ENCODE data around the gene AFAP1L1. TPM values are rescaled to one million over a fixed set of nuclear protein-coding genes. Genes with fewer than 3 reads are reported as not detected.

AFAP1L1 gene
- total and polyA plus RNA-seq, 7 donors = 10.8 to 39.9 (median 23.0) TPM

DNA sequence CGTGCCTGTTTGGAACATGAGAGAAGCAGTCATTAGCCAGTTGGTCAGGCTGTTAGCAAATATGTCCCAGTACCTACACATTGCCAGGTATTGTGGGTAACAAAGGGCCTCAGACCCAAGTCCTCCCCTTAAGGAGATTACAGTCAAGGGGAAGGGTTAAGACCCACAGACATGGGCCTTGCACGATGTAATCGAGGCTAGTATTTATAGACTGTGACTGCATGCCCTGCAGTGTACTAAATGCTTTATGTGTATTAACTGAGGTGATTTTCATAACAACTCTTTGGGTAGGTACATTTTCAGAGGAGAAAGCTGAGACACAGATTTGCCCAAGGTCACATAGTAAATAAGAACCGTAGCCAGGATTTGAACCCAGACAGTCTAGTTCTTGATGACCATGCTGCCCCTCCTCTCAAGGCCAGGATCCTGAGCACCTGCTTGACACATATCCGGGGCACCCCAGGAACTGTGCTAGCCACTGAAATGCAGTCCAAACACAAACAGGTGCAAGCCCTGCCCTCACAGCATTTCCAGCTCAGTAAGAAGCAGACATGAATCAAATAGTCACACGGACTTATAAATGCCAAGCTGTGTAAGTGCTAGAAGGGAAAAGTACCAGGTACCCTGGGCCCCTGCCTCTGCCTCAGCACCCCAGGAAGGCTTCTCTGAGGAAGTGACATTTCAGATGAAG lies 41.6 kb downstream of the AFAP1L1 start:
- Histone ChIP-seq H3K4me3 (no peak overlapping the region), H3K9me3 (no peaks in the 10 kb centered on the region), H3K4me1 (peaks cover 42% of the 10 kb centered on the region), H3K36me3 (ENCODE audit: insufficient read depth in 1 of 2, low read depth in 1 of 2) (peaks cover 0 to 50% of the 10 kb centered on the region in 2 donors), H3K27me3 (ENCODE audit: insufficient read depth in 3 of 3, low read length in 2 of 3) (no peaks in the 10 kb centered on the region), H3K27ac (peak overlapping the region; percentile 77)
- DNase-seq = no peak
- intact Hi-C loops (cut with DNase I) = loop anchor here in 1 of 2 donors (5.0 kb wide), 1 partner anchor 41 kb away; the partner anchor contains the start of gene AFAP1L1
- WGBS, 3 donors = 27 to 41% (median 28%) methylated on average over 6 of the region's 6 CpGs
- TF ChIP-seq, protein P1, sequence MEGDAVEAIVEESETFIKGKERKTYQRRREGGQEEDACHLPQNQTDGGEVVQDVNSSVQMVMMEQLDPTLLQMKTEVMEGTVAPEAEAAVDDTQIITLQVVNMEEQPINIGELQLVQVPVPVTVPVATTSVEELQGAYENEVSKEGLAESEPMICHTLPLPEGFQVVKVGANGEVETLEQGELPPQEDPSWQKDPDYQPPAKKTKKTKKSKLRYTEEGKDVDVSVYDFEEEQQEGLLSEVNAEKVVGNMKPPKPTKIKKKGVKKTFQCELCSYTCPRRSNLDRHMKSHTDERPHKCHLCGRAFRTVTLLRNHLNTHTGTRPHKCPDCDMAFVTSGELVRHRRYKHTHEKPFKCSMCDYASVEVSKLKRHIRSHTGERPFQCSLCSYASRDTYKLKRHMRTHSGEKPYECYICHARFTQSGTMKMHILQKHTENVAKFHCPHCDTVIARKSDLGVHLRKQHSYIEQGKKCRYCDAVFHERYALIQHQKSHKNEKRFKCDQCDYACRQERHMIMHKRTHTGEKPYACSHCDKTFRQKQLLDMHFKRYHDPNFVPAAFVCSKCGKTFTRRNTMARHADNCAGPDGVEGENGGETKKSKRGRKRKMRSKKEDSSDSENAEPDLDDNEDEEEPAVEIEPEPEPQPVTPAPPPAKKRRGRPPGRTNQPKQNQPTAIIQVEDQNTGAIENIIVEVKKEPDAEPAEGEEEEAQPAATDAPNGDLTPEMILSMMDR (IDR thresholded peaks at IDR 0.05) = no peak
- ATAC-seq = peak; percentile 69 to 81 (median 80)

DNA sequence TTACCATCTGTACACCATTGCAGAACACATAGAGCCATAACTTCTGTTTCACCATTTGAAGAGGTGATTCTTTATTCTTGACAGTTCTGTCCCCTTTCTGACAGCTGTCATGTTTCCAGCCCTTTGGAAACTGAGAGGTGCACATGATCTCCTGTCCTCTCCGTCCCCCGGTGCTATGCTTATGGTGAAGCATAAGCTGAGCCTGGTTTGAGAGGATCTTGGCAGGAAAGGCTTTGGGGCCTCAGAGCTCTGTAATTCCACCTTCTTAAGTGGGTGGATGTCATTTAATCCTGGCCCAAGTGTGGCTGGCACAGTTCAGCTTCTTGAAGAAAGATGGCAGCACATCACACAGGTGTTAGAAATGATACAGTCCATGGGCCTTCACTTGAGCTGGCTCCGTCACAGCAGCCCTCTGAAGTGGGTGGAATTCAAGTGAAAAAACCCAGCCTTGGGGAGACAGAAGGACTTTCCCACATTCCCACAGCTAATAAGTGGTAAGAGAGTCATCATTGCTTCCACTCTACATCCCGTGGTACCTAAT lies 43.0 kb downstream of the AFAP1L1 start:
- WGBS, 3 donors = 44 to 64% (median 47%) methylated on average over 4 of the region's 4 CpGs
- intact Hi-C loops (cut with DNase I) = loop anchor here in 1 of 2 donors (5.0 kb wide), 2 partner anchors 42 to 118 kb away; partner anchors contain the start of gene AFAP1L1
- ATAC-seq = peak; percentile 22 to 67 (median 53)
- peaks cover 46% of the 10 kb centered on the region for H3K4me1 ChIP-seq
- no peak for DNase-seq
- H3K4me3 ChIP-seq = no peak overlapping the region
- H3K27ac ChIP-seq = peak overlapping the region; percentile 77
- no peaks in the 10 kb centered on the region for H3K9me3 ChIP-seq
- H3K27me3 ChIP-seq (ENCODE audit: insufficient read depth in 3 of 3, low read length in 2 of 3) = no peaks in the 10 kb centered on the region
- H3K36me3 ChIP-seq (ENCODE audit: insufficient read depth in 1 of 2, low read depth in 1 of 2) = peaks cover 0 to 53% of the 10 kb centered on the region in 2 donors
- TF ChIP-seq, protein P1 (IDR thresholded peaks at IDR 0.05) = peak; percentile 21

DNA sequence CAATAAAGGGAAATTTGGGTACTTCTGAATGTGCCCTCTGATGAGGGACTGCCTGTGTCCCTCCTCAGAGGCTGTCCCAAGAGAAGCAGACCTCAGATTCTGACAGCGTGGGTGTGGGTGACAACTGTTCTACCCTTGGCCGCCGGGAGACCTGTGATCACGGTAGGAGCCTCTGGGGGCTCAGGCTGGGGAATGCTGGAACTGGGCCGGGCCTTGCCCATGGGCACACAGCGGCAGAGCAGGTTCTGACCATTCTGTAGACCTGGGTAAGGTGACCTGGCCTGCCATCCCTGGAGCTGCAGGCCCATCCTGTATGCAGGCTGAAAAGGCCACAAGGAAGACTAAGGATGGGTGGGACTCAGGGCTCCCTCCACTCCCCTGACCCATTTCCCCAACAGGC lies 44.1 kb downstream of the AFAP1L1 start:
- Histone ChIP-seq H3K4me1 (peaks cover 55% of the 10 kb centered on the region), H3K4me3 (no peak overlapping the region), H3K27ac (peak overlapping the region; percentile 77), H3K27me3 (ENCODE audit: insufficient read depth in 3 of 3, low read length in 2 of 3) (no peaks in the 10 kb centered on the region), H3K36me3 (ENCODE audit: insufficient read depth in 1 of 2, low read depth in 1 of 2) (peaks cover 0 to 52% of the 10 kb centered on the region in 2 donors), H3K9me3 (no peaks in the 10 kb centered on the region)
- ATAC-seq (no peak), DNase-seq (no peak)
- TF ChIP-seq, protein P1 (IDR thresholded peaks at IDR 0.05) = no peak
- intact Hi-C loops (cut with DNase I) = loop anchor here in 1 of 2 donors (5.0 kb wide), 1 partner anchor 117 kb away; no protein-coding TSS in a partner anchor
- WGBS, 3 donors = 88 to 90% (median 88%) methylated on average over 6 of the region's 6 CpGs

DNA sequence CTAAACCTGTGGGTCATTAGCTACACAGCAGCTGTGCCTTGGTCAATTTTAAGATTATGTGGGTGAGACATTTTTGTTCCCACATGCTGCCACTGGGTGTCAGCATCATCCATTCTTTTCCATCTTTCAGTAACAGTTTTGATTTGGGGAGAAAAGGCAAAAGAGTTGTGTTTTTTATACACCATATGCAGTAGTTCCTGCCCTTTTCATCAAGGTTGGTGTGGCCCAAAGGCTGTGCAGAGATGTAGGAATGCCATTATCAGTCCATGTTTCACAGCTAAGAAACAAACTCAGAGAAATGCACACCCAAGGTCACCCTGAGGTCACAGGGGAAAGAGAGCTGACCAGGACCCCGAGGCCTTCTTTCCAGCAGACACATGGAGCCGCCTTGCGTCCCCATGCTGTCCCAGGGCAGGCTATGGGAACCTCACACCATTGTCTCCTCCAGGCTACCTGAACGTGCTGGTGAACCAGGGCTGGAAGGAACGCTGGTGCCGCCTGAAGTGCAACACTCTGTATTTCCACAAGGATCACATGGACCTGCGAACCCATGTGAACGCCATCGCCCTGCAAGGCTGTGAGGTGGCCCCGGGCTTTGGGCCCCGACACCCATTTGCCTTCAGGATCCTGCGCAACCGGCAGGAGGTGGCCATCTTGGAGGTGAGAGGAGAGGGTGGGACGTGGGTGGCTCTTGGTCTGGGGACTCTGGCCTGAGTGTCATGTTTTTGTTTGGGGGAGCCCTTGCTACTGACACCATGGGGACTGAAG lies 45.8 kb downstream of the AFAP1L1 start:
- H3K9me3 ChIP-seq = no peaks in the 10 kb centered on the region
- no peak for DNase-seq
- WGBS, 3 donors = 84 to 90% (median 88%) methylated on average over 14 of the region's 14 CpGs
- no peak for ATAC-seq
- no peaks in the 10 kb centered on the region for H3K27me3 ChIP-seq (ENCODE audit: insufficient read depth in 3 of 3, low read length in 2 of 3)
- H3K4me3 ChIP-seq = no peak overlapping the region
- peaks cover 0 to 46% of the 10 kb centered on the region in 2 donors for H3K36me3 ChIP-seq (ENCODE audit: insufficient read depth in 1 of 2, low read depth in 1 of 2)
- intact Hi-C loops (cut with DNase I) = loop anchor here in 1 of 2 donors (5.0 kb wide), 1 partner anchor 115 kb away; no protein-coding TSS in a partner anchor
- H3K4me1 ChIP-seq = peaks cover 42% of the 10 kb centered on the region
- H3K27ac ChIP-seq = no peak overlapping the region
- TF ChIP-seq, protein P1 (IDR thresholded peaks at IDR 0.05) = peak; percentile 55
